GM12873 (cell line): ENCODE measurements around the gene ARSI.

Experiments
- TF ChIP-seq, protein P1 (sequence below): IDR thresholded peaks from 2 replicates; pipeline ENCODE4 v1.5.1; 2012; ENCODE audit warnings: low read depth, mild to moderate bottlenecking, moderate library complexity, low read length, control low read depth; ENCODE audit not compliant: insufficient read depth; ENCODE audit errors: missing control alignments

Gene ARSI

DNA sequence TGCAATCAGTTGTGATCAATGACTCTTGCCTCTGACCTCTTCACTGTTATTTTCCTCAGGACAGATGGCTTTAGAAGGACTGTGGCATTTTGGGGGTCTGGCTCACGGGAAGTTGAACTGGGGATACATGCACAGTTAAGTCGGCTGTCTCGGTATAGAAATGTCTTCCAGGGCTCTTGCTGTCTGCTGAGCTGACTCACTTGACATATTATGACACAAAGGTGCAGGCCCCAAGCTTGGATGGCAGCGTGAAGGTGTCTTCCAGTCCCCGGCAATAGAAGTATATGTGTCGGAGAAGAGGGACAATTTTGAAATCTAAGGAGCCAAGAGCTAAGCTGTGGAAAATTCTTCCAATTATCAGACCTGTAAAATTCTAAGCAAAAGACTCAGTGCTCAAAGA is 9.8 kb upstream of the ARSI start:
- TF ChIP-seq, protein P1, sequence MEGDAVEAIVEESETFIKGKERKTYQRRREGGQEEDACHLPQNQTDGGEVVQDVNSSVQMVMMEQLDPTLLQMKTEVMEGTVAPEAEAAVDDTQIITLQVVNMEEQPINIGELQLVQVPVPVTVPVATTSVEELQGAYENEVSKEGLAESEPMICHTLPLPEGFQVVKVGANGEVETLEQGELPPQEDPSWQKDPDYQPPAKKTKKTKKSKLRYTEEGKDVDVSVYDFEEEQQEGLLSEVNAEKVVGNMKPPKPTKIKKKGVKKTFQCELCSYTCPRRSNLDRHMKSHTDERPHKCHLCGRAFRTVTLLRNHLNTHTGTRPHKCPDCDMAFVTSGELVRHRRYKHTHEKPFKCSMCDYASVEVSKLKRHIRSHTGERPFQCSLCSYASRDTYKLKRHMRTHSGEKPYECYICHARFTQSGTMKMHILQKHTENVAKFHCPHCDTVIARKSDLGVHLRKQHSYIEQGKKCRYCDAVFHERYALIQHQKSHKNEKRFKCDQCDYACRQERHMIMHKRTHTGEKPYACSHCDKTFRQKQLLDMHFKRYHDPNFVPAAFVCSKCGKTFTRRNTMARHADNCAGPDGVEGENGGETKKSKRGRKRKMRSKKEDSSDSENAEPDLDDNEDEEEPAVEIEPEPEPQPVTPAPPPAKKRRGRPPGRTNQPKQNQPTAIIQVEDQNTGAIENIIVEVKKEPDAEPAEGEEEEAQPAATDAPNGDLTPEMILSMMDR = no peak

- TF ChIP-seq, protein P1 = no peak
These were observed 8.4 kb upstream of the ARSI start for GRCh38 chr5:150311015-150311692.

DNA sequence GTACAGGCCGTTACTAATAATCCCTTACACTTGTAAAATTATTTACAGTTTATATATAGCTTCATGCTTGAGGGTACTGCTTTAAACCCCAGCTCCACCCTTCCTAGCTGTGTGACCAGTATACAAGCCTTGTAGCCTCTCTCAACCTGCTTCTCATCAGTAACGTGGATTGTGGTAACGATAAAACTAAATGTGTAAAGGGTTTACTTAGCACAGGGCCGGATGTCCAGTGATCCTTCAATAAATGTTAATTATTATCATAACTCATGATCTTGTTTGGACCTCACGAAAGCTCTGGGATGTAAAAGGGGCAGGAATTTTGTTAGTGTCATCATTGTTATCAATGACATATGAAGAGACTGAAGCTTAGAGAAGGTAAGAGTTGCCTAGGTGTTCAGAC is 7.5 kb upstream of the ARSI start:
- TF ChIP-seq, protein P1 = no peak

DNA sequence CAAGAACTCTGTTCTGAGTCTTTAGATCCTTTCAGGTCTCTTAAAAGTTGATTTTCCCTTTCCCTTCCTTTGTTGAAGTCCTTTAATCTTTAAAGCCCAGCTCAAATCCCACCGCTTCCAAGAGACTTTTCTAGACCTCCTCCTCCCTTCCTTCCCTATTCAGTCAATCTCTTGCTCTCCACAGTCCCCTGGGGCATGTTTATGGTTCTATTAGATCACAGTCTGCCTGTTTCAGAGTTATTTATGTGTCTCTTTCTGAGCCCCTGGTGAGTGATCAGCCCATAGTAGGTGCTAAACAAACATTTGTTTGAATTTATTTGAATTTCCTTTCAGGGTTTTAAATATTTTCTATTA is 7.2 kb upstream of the ARSI start:
- TF ChIP-seq, protein P1 = no peak

DNA sequence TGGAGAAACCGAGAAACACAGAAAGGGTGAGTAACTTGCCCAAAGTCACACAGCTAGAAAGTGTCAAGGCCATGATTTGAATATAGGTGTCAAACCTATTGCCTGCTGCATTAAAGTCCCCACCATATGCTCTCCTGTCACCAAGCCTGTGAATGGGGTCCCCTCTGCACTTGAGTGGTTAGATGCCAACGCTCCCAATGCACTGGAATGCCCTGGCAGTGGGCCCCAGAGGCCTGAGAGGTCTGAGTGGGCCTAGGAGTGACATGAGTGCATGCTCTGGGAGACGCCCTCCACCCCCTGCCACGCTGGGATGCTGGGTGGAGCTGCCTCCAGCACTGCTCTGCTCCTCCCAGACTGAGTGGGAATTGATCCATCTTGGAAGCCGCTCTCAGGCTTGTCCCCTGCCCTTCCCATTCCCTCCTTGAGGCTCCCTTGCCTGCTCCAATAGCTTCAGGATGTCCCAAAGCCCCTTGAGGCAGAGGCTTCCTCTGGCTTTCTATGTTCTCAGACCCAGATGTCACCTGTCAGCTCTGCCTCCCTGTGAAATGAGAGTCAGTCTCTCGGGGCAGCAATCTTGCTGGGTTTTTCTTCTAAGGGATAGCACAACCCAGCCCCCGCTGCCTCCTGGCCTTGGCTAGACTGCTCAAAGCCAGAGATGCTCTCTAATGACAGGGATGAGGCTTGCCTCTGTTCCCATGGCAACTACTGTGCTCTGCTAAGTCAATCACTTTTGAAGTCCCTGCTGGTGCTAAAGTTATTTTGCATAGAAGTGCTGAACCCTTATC is 6.6 kb upstream of the ARSI start:
- TF ChIP-seq, protein P1 = no peak

- TF ChIP-seq, protein P1 = no peak
These were observed 5.1 kb upstream of the ARSI start for GRCh38 chr5:150307617-150308426.

DNA sequence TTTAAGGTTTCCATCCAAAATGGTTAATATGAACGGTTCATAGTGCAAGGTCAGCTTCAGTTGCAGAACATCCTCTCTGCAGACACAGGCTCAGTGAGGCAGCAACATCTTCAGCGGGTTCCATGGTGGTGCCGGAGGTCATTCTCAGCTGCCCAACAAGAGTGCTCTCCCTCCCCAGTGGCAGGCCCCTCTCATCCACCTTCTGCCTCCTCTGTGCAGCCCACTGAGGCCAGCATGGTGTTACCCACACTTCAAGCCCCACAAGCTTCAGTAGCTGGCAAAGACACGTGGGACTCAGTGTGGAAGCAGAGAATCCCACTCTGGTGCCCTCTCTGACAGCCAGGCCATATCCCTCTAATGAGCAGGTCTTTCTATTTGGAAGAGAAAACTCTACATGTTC is 4.1 kb upstream of the ARSI start:
- TF ChIP-seq, protein P1 = no peak
